Subcutaneous abdominal adipose tissue (tissue), 5 donors: Measurements from ENCODE around the gene GALNTL6.

Source experiments
- H3K27ac ChIP-seq: one replicate; pipeline ENCODE4 v1.7.0; 2013; ENCODE audit warnings: low read depth, mild to moderate bottlenecking, inconsistent platforms, low read length, moderate library complexity
- H3K27me3 ChIP-seq, 5 donors: one replicate each; pipeline ENCODE4 v1.7.0; 2013; ENCODE audit warnings: low read length in 5 of 5, inconsistent platforms in 1 of 5; ENCODE audit not compliant: control insufficient read depth in 5 of 5, insufficient read depth in 4 of 5
- H3K36me3 ChIP-seq, 5 donors: one replicate each; pipeline ENCODE4 v1.7.0; 2013; ENCODE audit warnings: low read length in 5 of 5; ENCODE audit not compliant: control insufficient read depth in 5 of 5, insufficient read depth in 5 of 5
- H3K4me1 ChIP-seq, 5 donors: one replicate each; pipeline ENCODE4 v1.7.0; 2013; ENCODE audit warnings: low read length in 5 of 5, mild to moderate bottlenecking in 3 of 5, moderate library complexity in 1 of 5; ENCODE audit not compliant: control insufficient read depth in 5 of 5, insufficient read depth in 5 of 5
- H3K4me3 ChIP-seq, 5 donors: one replicate each; pipeline ENCODE4 v1.7.0; 2013; ENCODE audit warnings: low read length in 5 of 5, low read depth in 1 of 5
- H3K9ac ChIP-seq, 5 donors: one replicate each; pipeline ENCODE4 v1.7.0; 2013; ENCODE audit warnings: low read length in 5 of 5, mild to moderate bottlenecking in 4 of 5, moderate library complexity in 3 of 5
- H3K9me3 ChIP-seq, 5 donors: one replicate each; pipeline ENCODE4 v1.7.0; 2013; ENCODE audit warnings: low read length in 5 of 5; ENCODE audit not compliant: control insufficient read depth in 5 of 5
- donor health status: healthy.
- donor health status: healthy.
- donor health status: healthy.
- donor health status: healthy.
- donor health status: healthy.

The GALNTL6 gene

GRCh38 chr4:172578712-172579111 is 765.5 kb downstream of the GALNTL6 start:
- Histone ChIP-seq H3K36me3 (no peaks in the 10 kb centered on the region), H3K4me1 (peaks cover 0 to 12% (median 3%) of the 10 kb centered on the region in 5 donors), H3K27ac (no peak overlapping the region), H3K9ac (no peak overlapping the region), H3K9me3 (no peaks in the 10 kb centered on the region), H3K4me3 (no peak overlapping the region), H3K27me3 (no peaks in the 10 kb centered on the region)

- Histone ChIP-seq H3K9ac (no peak overlapping the region), H3K27me3 (no peaks in the 10 kb centered on the region), H3K9me3 (peaks cover 0 to 3% (median 0%) of the 10 kb centered on the region in 5 donors), H3K4me3 (no peak overlapping the region), H3K4me1 (peaks cover 0 to 5% (median 0%) of the 10 kb centered on the region in 5 donors), H3K27ac (no peak overlapping the region), H3K36me3 (no peaks in the 10 kb centered on the region)
Measured at GRCh38 chr4:172584816-172585215, 771.6 kb downstream of the GALNTL6 start.

- Histone ChIP-seq H3K27ac (no peak overlapping the region), H3K36me3 (no peaks in the 10 kb centered on the region), H3K27me3 (no peaks in the 10 kb centered on the region)
Measured at GRCh38 chr4:172596206-172596605, 783.0 kb downstream of the GALNTL6 start.

GRCh38 chr4:172599554-172599953 is 786.4 kb downstream of the GALNTL6 start:
- no peak overlapping the region for H3K9ac ChIP-seq
- no peak overlapping the region for H3K27ac ChIP-seq
- no peak overlapping the region for H3K4me3 ChIP-seq
- H3K36me3 ChIP-seq = no peaks in the 10 kb centered on the region
- no peaks in the 10 kb centered on the region for H3K27me3 ChIP-seq
- H3K9me3 ChIP-seq = no peaks in the 10 kb centered on the region
- H3K4me1 ChIP-seq = no peaks in the 10 kb centered on the region

More at GRCh38 chr4:172596206-172596605, 783.0 kb downstream of the GALNTL6 start:
- no peaks in the 10 kb centered on the region for H3K9me3 ChIP-seq
- H3K4me3 ChIP-seq = no peak overlapping the region
- H3K4me1 ChIP-seq = no peaks in the 10 kb centered on the region
- H3K9ac ChIP-seq = no peak overlapping the region

- H3K9me3 ChIP-seq = no peaks in the 10 kb centered on the region
- no peaks in the 10 kb centered on the region for H3K36me3 ChIP-seq
- H3K27ac ChIP-seq = no peak overlapping the region
- no peaks in the 10 kb centered on the region for H3K4me1 ChIP-seq
- no peak overlapping the region for H3K9ac ChIP-seq
- H3K27me3 ChIP-seq = no peaks in the 10 kb centered on the region
- H3K4me3 ChIP-seq = no peak overlapping the region
Measured at GRCh38 chr4:172601195-172601594, 788.0 kb downstream of the GALNTL6 start.

- no peaks in the 10 kb centered on the region for H3K9me3 ChIP-seq
- H3K36me3 ChIP-seq = no peaks in the 10 kb centered on the region
- H3K4me3 ChIP-seq = no peak overlapping the region
- H3K27me3 ChIP-seq = no peaks in the 10 kb centered on the region
- H3K4me1 ChIP-seq = no peaks in the 10 kb centered on the region
- no peak overlapping the region for H3K27ac ChIP-seq
- H3K9ac ChIP-seq = no peak overlapping the region
Measured at GRCh38 chr4:172619218-172619617, 806.0 kb downstream of the GALNTL6 start.

- no peaks in the 10 kb centered on the region for H3K9me3 ChIP-seq
- no peak overlapping the region for H3K9ac ChIP-seq
- H3K4me1 ChIP-seq = no peaks in the 10 kb centered on the region
- no peaks in the 10 kb centered on the region for H3K27me3 ChIP-seq
- H3K27ac ChIP-seq = no peak overlapping the region
- H3K4me3 ChIP-seq = no peak overlapping the region
- no peaks in the 10 kb centered on the region for H3K36me3 ChIP-seq
Measured at GRCh38 chr4:172619798-172620197, 806.6 kb downstream of the GALNTL6 start.

- Histone ChIP-seq H3K9ac (no peak overlapping the region), H3K4me1 (no peaks in the 10 kb centered on the region), H3K36me3 (no peaks in the 10 kb centered on the region), H3K9me3 (no peaks in the 10 kb centered on the region), H3K27ac (no peak overlapping the region), H3K27me3 (no peaks in the 10 kb centered on the region), H3K4me3 (no peak overlapping the region)
Measured at GRCh38 chr4:172628263-172628662, 815.1 kb downstream of the GALNTL6 start.

- H3K27ac ChIP-seq = no peak overlapping the region
- H3K9ac ChIP-seq = no peak overlapping the region
- no peak overlapping the region for H3K4me3 ChIP-seq
- no peaks in the 10 kb centered on the region for H3K4me1 ChIP-seq
- H3K27me3 ChIP-seq = no peaks in the 10 kb centered on the region
- H3K9me3 ChIP-seq = no peaks in the 10 kb centered on the region
- H3K36me3 ChIP-seq = no peaks in the 10 kb centered on the region
Measured at GRCh38 chr4:172630280-172630679, 817.1 kb downstream of the GALNTL6 start.

- Histone ChIP-seq H3K4me3 (no peak overlapping the region), H3K36me3 (no peaks in the 10 kb centered on the region), H3K9me3 (no peaks in the 10 kb centered on the region), H3K9ac (no peak overlapping the region), H3K4me1 (no peaks in the 10 kb centered on the region), H3K27ac (no peak overlapping the region), H3K27me3 (no peaks in the 10 kb centered on the region)
Measured at GRCh38 chr4:172631832-172632231, 818.6 kb downstream of the GALNTL6 start.

GRCh38 chr4:172648471-172648870 is 835.3 kb downstream of the GALNTL6 start:
- H3K27me3 ChIP-seq = no peaks in the 10 kb centered on the region
- H3K9ac ChIP-seq = no peak overlapping the region

More at GRCh38 chr4:172648471-172648870, 835.3 kb downstream of the GALNTL6 start:
- Histone ChIP-seq H3K36me3 (no peaks in the 10 kb centered on the region), H3K4me1 (no peaks in the 10 kb centered on the region), H3K9me3 (no peaks in the 10 kb centered on the region), H3K4me3 (no peak overlapping the region), H3K27ac (no peak overlapping the region)
